GM18502 (cell line): ENCODE measurements around the gene TFDP1.

ENCODE experiments used
- ATAC-seq: cut with Tn5 transposase; IDR thresholded peaks from one replicate; pipeline ENCODE4 v1.9.1; 2021; ENCODE audit warnings: mild to moderate bottlenecking; ENCODE audit not compliant: unreplicated experiment, poor library complexity

Gene TFDP1

GRCh38 chr13:113643593-113643992 lies 59.0 kb downstream of the TFDP1 start:
- no peak for ATAC-seq

- no peak for ATAC-seq
These were observed 60.2 kb downstream of the TFDP1 start for GRCh38 chr13:113644800-113645199.

- ATAC-seq, result no peak
These were observed 60.8 kb downstream of the TFDP1 start for GRCh38 chr13:113645329-113645728.

GRCh38 chr13:113646376-113646775 lies 61.8 kb downstream of the TFDP1 start:
- no peak for ATAC-seq

GRCh38 chr13:113646921-113647340 lies 62.4 kb downstream of the TFDP1 start:
- no peak for ATAC-seq

GRCh38 chr13:113647351-113648215 lies 63.0 kb downstream of the TFDP1 start:
- ATAC-seq, result no peak

- ATAC-seq, result no peak
These were observed 63.7 kb downstream of the TFDP1 start for GRCh38 chr13:113648216-113648610.

GRCh38 chr13:113649212-113649611 lies 64.7 kb downstream of the TFDP1 start:
- ATAC-seq, result no peak

GRCh38 chr13:113650275-113650674 lies 65.7 kb downstream of the TFDP1 start:
- no peak for ATAC-seq

- no peak for ATAC-seq
These were observed 66.2 kb downstream of the TFDP1 start for GRCh38 chr13:113650731-113651148.

- no peak for ATAC-seq
These were observed 67.2 kb downstream of the TFDP1 start for GRCh38 chr13:113651511-113652403.

GRCh38 chr13:113652404-113653263 lies 68.1 kb downstream of the TFDP1 start:
- ATAC-seq, result no peak

- ATAC-seq, result no peak
These were observed 69.0 kb downstream of the TFDP1 start for GRCh38 chr13:113653264-113654174.

- no peak for ATAC-seq
These were observed 69.6 kb downstream of the TFDP1 start for GRCh38 chr13:113654175-113654560.

GRCh38 chr13:113654591-113655345 lies 70.2 kb downstream of the TFDP1 start:
- no peak for ATAC-seq

GRCh38 chr13:113655346-113656002 lies 70.9 kb downstream of the TFDP1 start:
- no peak for ATAC-seq

- ATAC-seq, result no peak
These were observed 71.5 kb downstream of the TFDP1 start for GRCh38 chr13:113656003-113656588.
